Measurements from ENCODE around the gene PHACTR3.

Gene PHACTR3

GRCh38 chr20:59784791-59785668 is 180.7 kb downstream of the PHACTR3 start:
- no peak for DNase-seq

- DNase-seq: no peak
Observed at GRCh38 chr20:59785669-59785959, 181.3 kb downstream of the PHACTR3 start.

- DNase-seq: no peak
Observed at GRCh38 chr20:59785986-59786795, 181.9 kb downstream of the PHACTR3 start.

GRCh38 chr20:59786801-59787537 is 182.6 kb downstream of the PHACTR3 start:
- no peak for DNase-seq

- no peak for DNase-seq
Observed at GRCh38 chr20:59787538-59787890, 183.2 kb downstream of the PHACTR3 start.

GRCh38 chr20:59788196-59788735 is 183.9 kb downstream of the PHACTR3 start:
- DNase-seq: no peak

GRCh38 chr20:59788811-59789397 is 184.6 kb downstream of the PHACTR3 start:
- DNase-seq: no peak

- DNase-seq: no peak
Observed at GRCh38 chr20:59789686-59790085, 185.3 kb downstream of the PHACTR3 start.

- DNase-seq: no peak
Observed at GRCh38 chr20:59790346-59790745, 186.0 kb downstream of the PHACTR3 start.

GRCh38 chr20:59792300-59792699 is 188.0 kb downstream of the PHACTR3 start:
- DNase-seq: no peak

- no peak for DNase-seq
Observed at GRCh38 chr20:59794555-59794954, 190.2 kb downstream of the PHACTR3 start.

- no peak for DNase-seq
Observed at GRCh38 chr20:59800309-59800708, 196.0 kb downstream of the PHACTR3 start.

GRCh38 chr20:59802018-59802417 is 197.7 kb downstream of the PHACTR3 start:
- DNase-seq: no peak

- DNase-seq: no peak
Observed at GRCh38 chr20:59802471-59803221, 198.3 kb downstream of the PHACTR3 start.

GRCh38 chr20:59804347-59804746 is 200.0 kb downstream of the PHACTR3 start:
- no peak for DNase-seq

- DNase-seq: no peak
Observed at GRCh38 chr20:59804871-59805665, 200.7 kb downstream of the PHACTR3 start.

- DNase-seq: no peak
Observed at GRCh38 chr20:59805786-59806577, 201.6 kb downstream of the PHACTR3 start.

- no peak for DNase-seq
Observed at GRCh38 chr20:59806578-59806975, 202.2 kb downstream of the PHACTR3 start.

GRCh38 chr20:59807909-59808728 is 203.8 kb downstream of the PHACTR3 start:
- no peak for DNase-seq

Data from DMS153 (cell line).